H7 (cell line): ENCODE results near the gene PDXDC1. TPM values are rescaled to one million over a fixed set of nuclear protein-coding genes. Genes with fewer than 3 reads are reported as not detected.
A peak's percentile ranks its signal among the peaks of the same experiment; 100 is the strongest.
"Not testable (repeated sequence)": the region's sequence is repeated elsewhere in the genome, so short reads cannot be mapped to it uniquely, and the experiment has no call there.

Experiments
- DNase-seq: peaks from one replicate; pipeline ENCODE4 v3.0.0; 2012
- H3K27me3 ChIP-seq: 2 replicates; pipeline ENCODE4 v1.6.0; 2011; ENCODE audit warnings: mild to moderate bottlenecking, low read length; ENCODE audit not compliant: control insufficient read depth, insufficient read depth
- H3K36me3 ChIP-seq: replicated peaks from 2 replicates; pipeline ENCODE4 v1.5.1; 2011; ENCODE audit warnings: low read length; ENCODE audit not compliant: control insufficient read depth, insufficient read depth
- H3K4me3 ChIP-seq: 2 replicates; pipeline ENCODE4 v1.5.1; 2011; ENCODE audit warnings: low read depth, mild to moderate bottlenecking, control low read depth, low read length, moderate library complexity; ENCODE audit not compliant: insufficient read depth
- total RNA-seq: library from RNA; depleted of rRNA; stranded (reverse); fragments of >200 nt; shearing (Covaris generic); gene quantifications from 2 replicates; pipeline ENCODE4 v1.2.3, GENCODE V29; 2014

Gene PDXDC1
- total RNA-seq, 1 experiment from 2014 or later: 67.5 TPM

DNA sequence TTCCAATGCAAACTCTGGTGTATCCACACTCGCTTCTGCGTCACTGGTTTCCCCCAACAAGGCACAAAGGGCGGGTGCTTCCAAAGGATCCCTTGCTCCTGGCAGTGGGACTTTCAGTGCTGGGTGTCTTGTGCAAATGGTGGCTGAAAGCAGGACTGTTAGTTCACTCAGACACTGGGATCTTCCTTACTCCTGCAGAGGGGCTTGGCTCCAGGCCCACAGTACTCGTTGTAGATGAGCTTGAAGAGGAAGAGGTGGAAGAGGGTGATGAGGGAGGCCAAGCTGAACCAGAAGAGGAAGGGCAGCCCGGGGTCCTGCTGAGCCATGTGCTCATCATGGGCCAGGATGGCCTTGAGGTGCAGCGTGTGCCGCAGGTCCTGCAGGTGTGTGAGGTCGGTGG, 13.3 kb downstream of the PDXDC1 start:
- H3K4me3 ChIP-seq, H3K27me3 ChIP-seq, H3K36me3 ChIP-seq, DNase-seq: not testable (repeated sequence)

DNA sequence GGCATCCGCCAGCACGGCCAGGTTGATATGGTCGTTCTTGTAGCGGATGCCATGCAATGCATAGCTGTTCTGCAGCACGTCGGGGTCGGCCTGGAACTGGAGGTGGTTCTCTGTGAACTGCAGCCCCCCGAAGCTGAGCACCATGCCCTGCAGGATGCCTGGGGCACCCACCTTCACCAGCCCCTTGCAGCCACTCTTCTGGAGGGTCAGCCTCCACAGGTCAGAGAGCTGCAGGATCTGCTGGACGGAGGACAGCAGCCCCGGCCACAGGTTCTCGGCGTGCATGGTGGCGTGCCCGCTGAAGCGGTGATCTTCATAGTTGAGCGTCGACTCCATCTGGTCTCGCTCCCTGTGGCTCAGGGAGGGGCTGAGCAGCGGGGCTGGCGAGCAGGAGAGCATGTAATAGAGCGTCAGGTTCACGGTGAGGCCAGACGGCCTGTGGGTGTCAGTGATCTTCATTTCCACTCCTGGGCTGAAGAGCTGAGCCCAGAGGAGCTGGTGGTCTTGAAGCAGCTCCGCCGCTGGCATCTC, 13.9 kb downstream of the PDXDC1 start:
- H3K36me3 ChIP-seq, H3K4me3 ChIP-seq, H3K27me3 ChIP-seq: not testable (repeated sequence)
- DNase-seq: peak; percentile 16

GRCh38 chr16:14989291-14990281, 14.8 kb downstream of the PDXDC1 start:
- not testable (repeated sequence) for H3K27me3 ChIP-seq, H3K4me3 ChIP-seq, H3K36me3 ChIP-seq
- DNase-seq: peak; percentile 50

DNA sequence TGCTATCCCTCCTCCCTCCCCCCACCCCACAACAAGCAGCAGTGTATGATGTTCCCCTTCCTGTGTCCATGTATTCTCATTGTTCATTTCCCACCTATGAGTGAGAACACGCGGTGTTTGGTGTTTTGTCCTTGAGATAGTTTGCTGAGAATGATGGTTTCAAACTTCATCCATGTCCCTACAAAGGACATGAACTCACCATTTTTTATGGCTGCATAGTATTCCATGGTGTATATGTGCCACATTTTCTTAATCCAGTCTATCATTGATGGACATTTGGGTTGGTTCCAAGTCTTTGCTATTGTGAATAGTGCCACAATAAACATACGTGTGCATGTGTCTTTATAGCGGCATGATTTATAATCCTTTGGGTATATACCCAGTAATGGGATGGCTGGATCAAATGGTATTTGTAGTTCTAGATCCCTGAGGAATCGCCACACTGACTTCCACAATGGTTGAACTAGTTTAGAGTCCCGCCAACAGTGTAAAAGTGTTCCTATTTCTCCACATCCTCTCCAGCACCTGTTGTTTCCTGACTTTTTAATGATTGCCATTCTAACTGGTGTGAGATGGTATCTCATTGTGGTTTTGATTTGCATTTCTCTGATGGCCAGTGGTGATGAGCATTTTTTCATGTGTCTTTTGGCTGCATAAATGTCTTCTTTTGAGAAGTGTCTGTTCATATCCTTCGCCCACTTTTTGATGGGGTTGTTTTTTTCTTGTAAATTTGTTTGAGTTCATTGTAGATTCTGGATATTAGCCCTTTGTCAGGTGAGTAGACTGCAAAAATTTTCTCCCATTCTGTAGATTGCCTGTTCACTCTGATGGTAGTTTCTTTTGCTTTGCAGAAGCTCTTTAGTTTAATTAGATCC, 18.7 kb downstream of the PDXDC1 start:
- H3K27me3 ChIP-seq, DNase-seq, H3K4me3 ChIP-seq, H3K36me3 ChIP-seq: not testable (repeated sequence)

DNA sequence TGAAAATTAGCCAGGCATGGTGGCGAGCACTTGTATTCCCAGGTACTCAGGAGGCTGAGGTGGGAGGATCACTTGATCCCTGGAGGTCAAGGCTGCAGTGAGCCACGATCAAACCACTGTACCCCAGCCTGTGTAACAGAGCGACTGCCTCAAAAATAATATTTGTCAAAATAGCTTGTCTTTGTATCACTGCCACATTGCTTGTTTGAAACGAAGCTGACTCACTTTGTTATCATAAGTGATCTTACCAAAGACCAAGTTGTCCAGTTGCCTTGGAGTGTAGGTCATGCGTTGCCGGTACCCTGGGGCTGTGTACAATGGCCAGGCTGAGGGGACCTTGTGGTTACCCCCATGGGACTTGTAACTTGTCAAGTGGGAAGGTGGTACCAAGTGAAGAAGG, 21.9 kb downstream of the PDXDC1 start:
- H3K27me3 ChIP-seq, DNase-seq, H3K36me3 ChIP-seq, H3K4me3 ChIP-seq: not testable (repeated sequence)

GRCh38 chr16:14998300-14998699, 23.5 kb downstream of the PDXDC1 start:
- not testable (repeated sequence) for H3K27me3 ChIP-seq, DNase-seq, H3K36me3 ChIP-seq

GRCh38 chr16:14999845-15000244, 25.0 kb downstream of the PDXDC1 start:
- not testable (repeated sequence) for DNase-seq, H3K4me3 ChIP-seq, H3K27me3 ChIP-seq, H3K36me3 ChIP-seq

More at GRCh38 chr16:14998300-14998699, 23.5 kb downstream of the PDXDC1 start:
- not testable (repeated sequence) for H3K4me3 ChIP-seq

GRCh38 chr16:15002448-15002847, 27.6 kb downstream of the PDXDC1 start:
- not testable (repeated sequence) for DNase-seq, H3K27me3 ChIP-seq, H3K4me3 ChIP-seq, H3K36me3 ChIP-seq

- not testable (repeated sequence) for H3K36me3 ChIP-seq, H3K4me3 ChIP-seq, DNase-seq, H3K27me3 ChIP-seq
Observed at GRCh38 chr16:15005357-15006132, 30.7 kb downstream of the PDXDC1 start.

- H3K4me3 ChIP-seq, H3K36me3 ChIP-seq, H3K27me3 ChIP-seq, DNase-seq: not testable (repeated sequence)
Observed at GRCh38 chr16:15008647-15009046, 33.8 kb downstream of the PDXDC1 start.

GRCh38 chr16:15012941-15013340, 38.1 kb downstream of the PDXDC1 start:
- H3K4me3 ChIP-seq, DNase-seq, H3K27me3 ChIP-seq, H3K36me3 ChIP-seq: not testable (repeated sequence)

- H3K36me3 ChIP-seq, H3K27me3 ChIP-seq, H3K4me3 ChIP-seq, DNase-seq: not testable (repeated sequence)
Observed at GRCh38 chr16:15015671-15016070, 40.8 kb downstream of the PDXDC1 start.

DNA sequence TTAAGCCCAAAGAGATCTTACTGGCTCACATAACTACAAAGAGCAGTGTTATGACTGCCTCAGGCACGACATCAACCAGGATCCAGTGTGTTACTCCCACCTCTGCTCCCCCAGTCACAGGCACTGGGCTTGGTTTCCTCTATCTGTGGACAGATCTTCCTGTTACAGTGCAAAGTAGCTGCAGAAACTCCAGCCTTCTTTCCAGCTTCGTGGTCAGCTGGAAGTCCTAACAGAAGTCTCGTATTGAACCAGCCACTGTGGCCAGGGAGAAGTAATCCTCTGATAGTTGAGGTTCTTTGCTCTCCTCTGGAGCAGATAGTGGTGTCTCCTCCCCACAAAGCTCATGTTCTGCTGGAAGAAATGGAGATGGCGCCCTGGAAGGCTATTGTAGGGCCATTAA, 41.5 kb downstream of the PDXDC1 start:
- H3K4me3 ChIP-seq, H3K36me3 ChIP-seq, H3K27me3 ChIP-seq, DNase-seq: not testable (repeated sequence)
